Mucosa of rectum (tissue), 2 donors: Measurements from ENCODE around the gene OCA2.
"Not testable (repeated sequence)": the region's sequence is repeated elsewhere in the genome, so short reads cannot be mapped to it uniquely, and the experiment has no call there.

Experiments
- H3K27ac ChIP-seq, 2 donors: one replicate each; pipeline ENCODE4 v1.7.0; 2013; ENCODE audit warnings: inconsistent platforms in 2 of 2, low read depth in 2 of 2, low read length in 2 of 2
- H3K27me3 ChIP-seq, 2 donors: one replicate each; pipeline ENCODE4 v1.7.0; 2013; ENCODE audit warnings: low read length in 2 of 2; ENCODE audit not compliant: control insufficient read depth in 2 of 2, insufficient read depth in 2 of 2
- H3K36me3 ChIP-seq, 2 donors: one replicate each; pipeline ENCODE4 v1.7.0; 2013; ENCODE audit warnings: low read length in 2 of 2; ENCODE audit not compliant: control insufficient read depth in 2 of 2, insufficient read depth in 2 of 2
- H3K4me1 ChIP-seq, 2 donors: one replicate each; pipeline ENCODE4 v1.7.0; 2013; ENCODE audit warnings: low read length in 2 of 2, mild to moderate bottlenecking in 1 of 2; ENCODE audit not compliant: control insufficient read depth in 2 of 2, insufficient read depth in 2 of 2
- H3K4me3 ChIP-seq, 2 donors: one replicate each; pipeline ENCODE4 v1.7.0; 2013; ENCODE audit warnings: low read length in 2 of 2
- H3K9ac ChIP-seq, 2 donors: one replicate each; pipeline ENCODE4 v1.7.0; 2013; ENCODE audit warnings: low read length in 2 of 2, low read depth in 1 of 2, mild to moderate bottlenecking in 1 of 2
- H3K9me3 ChIP-seq, 2 donors: one replicate each; pipeline ENCODE4 v1.7.0; 2013; ENCODE audit warnings: low read length in 2 of 2; ENCODE audit not compliant: control insufficient read depth in 2 of 2
- donor health status: healthy.
- donor health status: Normal muscosa, but diverticular disease.

The OCA2 gene

DNA sequence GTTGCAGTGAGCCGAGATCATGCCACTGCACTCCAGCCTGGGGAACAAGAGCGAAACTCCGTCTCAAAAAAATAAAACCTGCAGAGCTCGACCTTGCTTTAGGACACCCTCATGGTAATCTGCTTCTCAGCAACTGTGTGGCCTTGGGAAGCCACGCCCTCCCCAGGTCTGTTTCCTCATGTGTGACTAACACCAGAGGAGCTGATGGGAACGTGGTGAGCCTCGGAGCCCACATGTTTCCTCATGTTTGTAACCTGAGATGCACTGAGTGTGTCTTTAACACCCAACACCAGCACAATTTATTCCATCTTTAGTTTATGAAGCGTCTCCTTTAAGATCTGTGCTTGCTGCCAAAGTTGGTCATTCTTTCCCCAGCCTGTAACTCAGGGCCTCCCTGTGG is 142.8 kb downstream of the OCA2 start:
- H3K9me3 ChIP-seq, result peaks cover 0 to 5% of the 10 kb centered on the region in 2 donors
- H3K9ac ChIP-seq, result no peak overlapping the region
- no peaks in the 10 kb centered on the region for H3K27me3 ChIP-seq
- H3K27ac ChIP-seq, result no peak overlapping the region
- no peaks in the 10 kb centered on the region for H3K36me3 ChIP-seq
- H3K4me3 ChIP-seq, result no peak overlapping the region
- no peaks in the 10 kb centered on the region for H3K4me1 ChIP-seq

DNA sequence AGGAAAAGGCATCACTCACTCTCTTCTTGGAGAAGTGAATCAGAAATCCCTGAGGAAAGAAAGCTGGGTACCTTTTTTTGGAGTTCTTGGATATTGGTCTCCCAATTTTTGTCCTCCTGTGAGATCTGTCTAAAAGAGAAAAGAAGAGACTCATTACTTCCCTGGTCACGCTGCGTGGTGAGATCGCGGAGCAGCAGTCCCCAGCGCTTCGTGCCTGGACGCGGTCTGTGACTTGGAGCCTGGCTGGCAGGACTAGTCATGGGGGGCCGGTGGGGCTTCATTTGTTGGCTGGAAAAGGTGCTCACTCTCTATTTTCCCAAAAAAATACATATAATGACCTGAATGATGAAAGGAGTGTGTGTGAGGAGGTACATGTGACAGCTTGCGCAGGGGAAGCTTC is 144.0 kb downstream of the OCA2 start:
- Histone ChIP-seq H3K27me3 (no peaks in the 10 kb centered on the region), H3K27ac (no peak overlapping the region), H3K4me3 (no peak overlapping the region), H3K4me1 (no peaks in the 10 kb centered on the region), H3K36me3 (no peaks in the 10 kb centered on the region), H3K9ac (no peak overlapping the region), H3K9me3 (peaks cover 0 to 5% of the 10 kb centered on the region in 2 donors)

DNA sequence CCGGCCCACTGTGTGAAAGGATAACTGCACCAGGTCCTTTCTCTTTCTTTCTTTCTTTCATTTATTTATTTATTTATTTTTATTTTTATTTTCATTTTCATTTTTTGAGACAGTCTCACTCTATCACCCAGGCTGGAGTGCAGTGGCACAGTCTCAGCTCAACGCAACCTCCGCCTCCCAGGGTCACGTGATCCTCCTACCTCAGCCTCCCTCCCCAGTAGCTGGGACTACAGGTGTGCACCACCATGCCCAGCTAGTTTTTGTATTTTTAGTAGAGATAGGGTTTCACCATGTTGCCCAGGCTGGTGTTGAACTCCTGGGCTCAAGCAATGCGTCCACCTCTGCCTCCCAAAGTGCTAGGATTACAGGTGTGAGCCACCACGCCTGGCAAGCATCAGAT is 146.5 kb downstream of the OCA2 start:
- H3K9ac ChIP-seq, H3K9me3 ChIP-seq, H3K4me1 ChIP-seq: not testable (repeated sequence)

DNA sequence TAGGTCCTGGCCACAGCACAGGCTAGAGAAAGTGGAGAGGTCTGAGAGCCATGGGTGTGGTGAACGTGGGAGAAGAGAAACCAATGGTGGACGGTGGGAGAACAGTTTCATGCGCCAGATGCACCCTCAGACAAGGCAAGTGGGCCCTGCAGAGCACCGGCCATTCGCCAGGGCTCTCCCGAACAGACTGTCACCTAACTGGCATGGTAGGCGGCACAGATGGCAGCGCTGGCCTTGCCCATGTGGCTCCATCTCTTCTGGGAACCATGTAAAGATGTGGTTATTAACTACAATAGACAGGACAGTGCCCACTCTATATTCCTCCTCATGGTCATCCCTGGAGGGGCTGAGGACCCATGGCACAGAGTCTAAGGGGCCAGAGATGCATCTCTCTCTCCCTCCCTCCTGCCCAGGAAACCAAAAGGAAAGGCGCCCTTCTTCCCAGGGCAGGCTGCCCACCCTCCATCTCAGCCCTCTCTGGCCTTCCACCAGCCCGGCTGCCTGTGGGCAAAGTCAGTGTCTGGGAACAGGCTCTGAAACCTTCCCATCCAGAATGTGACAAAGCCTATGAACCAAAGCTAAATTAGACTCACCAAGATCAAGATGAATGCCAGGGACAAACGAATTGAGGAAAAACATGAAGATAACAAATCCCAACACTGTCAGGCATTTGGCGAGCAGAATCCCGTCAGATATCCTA is 147.8 kb downstream of the OCA2 start:
- H3K27ac ChIP-seq, result no peak overlapping the region
- no peaks in the 10 kb centered on the region for H3K4me1 ChIP-seq
- peaks cover 0 to 5% of the 10 kb centered on the region in 2 donors for H3K9me3 ChIP-seq
- H3K4me3 ChIP-seq, result no peak overlapping the region
- no peaks in the 10 kb centered on the region for H3K36me3 ChIP-seq
- no peaks in the 10 kb centered on the region for H3K27me3 ChIP-seq
- no peak overlapping the region for H3K9ac ChIP-seq

More for the DNA sequence above, 146.5 kb downstream of the OCA2 start:
- H3K36me3 ChIP-seq, H3K27ac ChIP-seq, H3K27me3 ChIP-seq, H3K4me3 ChIP-seq: not testable (repeated sequence)

DNA sequence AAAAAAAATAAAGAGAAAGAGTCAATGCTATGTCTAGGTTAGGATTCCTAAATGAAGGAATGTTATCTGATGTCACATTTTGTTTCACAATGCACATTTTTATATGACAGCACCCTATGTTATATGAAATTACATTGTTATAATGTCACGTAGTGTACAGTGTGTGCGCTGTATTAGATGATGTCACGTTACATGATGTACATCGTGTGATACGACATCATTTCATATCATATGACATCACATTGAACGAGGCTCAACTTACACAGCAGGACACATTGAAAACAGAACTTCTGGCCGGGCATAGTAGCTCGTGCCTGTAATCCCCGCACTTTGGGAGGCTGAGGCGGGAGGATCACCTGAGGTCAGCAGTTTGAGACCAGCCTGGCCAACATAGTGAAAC is 150.0 kb downstream of the OCA2 start:
- Histone ChIP-seq H3K4me3 (no peak overlapping the region), H3K27me3 (no peaks in the 10 kb centered on the region), H3K9me3 (peaks cover 0 to 5% of the 10 kb centered on the region in 2 donors), H3K9ac (no peak overlapping the region), H3K36me3 (no peaks in the 10 kb centered on the region), H3K4me1 (no peaks in the 10 kb centered on the region), H3K27ac (no peak overlapping the region)

DNA sequence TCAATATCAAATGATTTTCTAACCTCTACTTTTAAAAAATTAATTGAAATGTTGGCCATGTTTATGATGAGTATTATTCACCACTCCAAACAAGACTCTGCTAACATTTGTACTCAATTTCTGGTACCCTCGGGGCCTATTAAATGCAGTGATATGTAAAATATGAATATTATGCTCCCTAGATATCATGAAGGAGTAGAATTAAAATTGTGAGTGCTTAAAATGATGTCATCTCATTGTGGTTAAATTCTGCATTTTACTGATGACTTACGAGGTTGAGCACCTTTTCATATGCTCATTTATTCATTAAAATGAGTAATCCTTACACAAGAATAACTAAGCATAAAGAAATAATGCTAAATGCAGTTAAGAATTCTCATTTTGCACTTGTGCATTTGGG is 159.9 kb downstream of the OCA2 start:
- Histone ChIP-seq H3K9me3 (peaks cover 0 to 2% of the 10 kb centered on the region in 2 donors), H3K4me1 (no peaks in the 10 kb centered on the region)

DNA sequence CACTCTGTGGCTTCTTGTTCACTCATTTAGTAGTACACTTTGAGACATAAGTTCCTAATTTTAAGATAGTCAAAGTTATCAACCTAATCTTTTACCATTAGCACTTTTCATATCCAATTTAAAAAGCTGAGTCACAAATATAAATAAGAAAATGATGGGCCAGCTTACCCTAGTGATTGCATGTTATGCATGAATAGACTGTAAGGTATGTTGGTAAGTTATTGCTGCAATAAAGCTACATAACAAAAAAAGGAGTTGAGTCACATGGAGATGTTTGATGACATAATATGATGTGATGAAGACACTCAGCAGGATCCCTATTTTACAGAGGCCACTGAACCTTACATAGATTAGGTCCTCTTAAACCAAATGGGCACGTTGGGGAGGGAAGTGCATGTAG is 161.3 kb downstream of the OCA2 start:
- H3K27me3 ChIP-seq, result no peaks in the 10 kb centered on the region
- no peak overlapping the region for H3K4me3 ChIP-seq

More for the DNA sequence above, 159.9 kb downstream of the OCA2 start:
- no peak overlapping the region for H3K4me3 ChIP-seq
- H3K36me3 ChIP-seq, result no peaks in the 10 kb centered on the region
- no peak overlapping the region for H3K27ac ChIP-seq
- H3K9ac ChIP-seq, result no peak overlapping the region
- H3K27me3 ChIP-seq, result no peaks in the 10 kb centered on the region

DNA sequence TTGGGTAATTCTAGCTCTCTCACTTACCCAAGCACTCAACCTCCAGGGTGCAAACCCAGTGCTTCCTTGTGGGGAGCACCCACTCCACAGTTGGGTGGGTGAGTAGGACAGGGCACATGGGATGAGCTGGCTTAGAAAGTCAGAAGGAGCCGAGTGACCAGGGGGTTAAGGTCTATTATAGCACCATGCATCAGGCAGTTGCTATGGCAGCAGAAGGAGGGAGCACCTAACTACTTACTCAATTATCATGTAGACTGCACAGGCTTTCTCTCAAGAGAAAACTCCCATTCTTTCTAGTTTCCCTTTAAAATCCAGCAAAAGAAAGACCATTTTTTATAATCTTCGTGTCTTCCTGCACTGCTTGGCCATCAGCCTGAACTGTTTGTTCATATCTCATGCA is 163.0 kb downstream of the OCA2 start:
- peaks cover 3 to 6% of the 10 kb centered on the region in 2 donors for H3K9me3 ChIP-seq
- H3K9ac ChIP-seq, result no peak overlapping the region
- no peak overlapping the region for H3K27ac ChIP-seq
- H3K27me3 ChIP-seq, result no peaks in the 10 kb centered on the region
- no peaks in the 10 kb centered on the region for H3K36me3 ChIP-seq
- H3K4me3 ChIP-seq, result no peak overlapping the region
- no peaks in the 10 kb centered on the region for H3K4me1 ChIP-seq

More for the DNA sequence above, 161.3 kb downstream of the OCA2 start:
- Histone ChIP-seq H3K9me3 (peaks cover 0 to 4% of the 10 kb centered on the region in 2 donors), H3K36me3 (no peaks in the 10 kb centered on the region), H3K27ac (no peak overlapping the region), H3K9ac (no peak overlapping the region), H3K4me1 (no peaks in the 10 kb centered on the region)

DNA sequence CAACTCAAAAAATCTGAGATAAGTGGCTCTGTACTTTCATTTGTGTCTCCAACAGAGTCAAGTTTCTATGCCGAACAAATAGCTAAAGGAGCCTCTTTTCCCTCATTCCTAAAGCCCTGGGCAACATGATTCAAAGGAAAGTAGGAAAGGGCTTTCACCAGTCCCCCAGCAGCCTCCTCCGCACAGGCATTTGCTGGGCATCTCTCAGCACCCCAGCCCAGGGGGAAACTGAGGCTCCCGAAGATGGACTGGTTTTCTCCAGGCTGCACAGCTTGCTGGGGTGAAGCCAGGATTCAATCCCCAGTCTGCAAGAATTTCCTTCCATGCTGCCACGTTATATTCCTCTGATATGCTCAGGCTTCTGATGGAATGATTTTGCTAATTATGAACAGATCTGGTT is 163.8 kb downstream of the OCA2 start:
- Histone ChIP-seq H3K4me3 (no peak overlapping the region), H3K9me3 (peaks cover 3 to 6% of the 10 kb centered on the region in 2 donors), H3K4me1 (no peaks in the 10 kb centered on the region), H3K27ac (no peak overlapping the region), H3K9ac (no peak overlapping the region), H3K36me3 (no peaks in the 10 kb centered on the region), H3K27me3 (no peaks in the 10 kb centered on the region)

DNA sequence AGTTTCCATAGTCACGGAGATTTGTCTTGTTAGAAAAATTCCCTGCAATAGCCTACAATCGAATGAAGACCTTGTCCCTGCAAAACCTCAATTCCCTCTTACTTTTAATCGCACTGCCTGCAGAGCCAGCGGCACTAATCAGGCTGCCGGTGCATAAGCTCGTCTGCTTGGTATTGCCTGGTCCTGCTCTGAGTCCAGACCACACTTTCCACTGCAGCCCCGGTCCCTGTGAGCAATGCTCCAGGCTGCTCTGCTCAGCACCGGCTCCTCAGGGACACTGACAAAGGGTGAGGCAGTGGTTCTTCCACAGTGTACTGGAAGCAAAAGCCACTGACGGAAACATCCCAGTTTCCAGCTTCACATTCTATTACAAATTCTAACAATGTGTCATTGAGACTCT is 164.3 kb downstream of the OCA2 start:
- no peak overlapping the region for H3K4me3 ChIP-seq
- H3K27me3 ChIP-seq, result no peaks in the 10 kb centered on the region
- H3K4me1 ChIP-seq, result no peaks in the 10 kb centered on the region
- no peak overlapping the region for H3K27ac ChIP-seq
- H3K9ac ChIP-seq, result no peak overlapping the region
- peaks cover 3 to 6% of the 10 kb centered on the region in 2 donors for H3K9me3 ChIP-seq
- no peaks in the 10 kb centered on the region for H3K36me3 ChIP-seq
